ENCODE data around the gene DUSP1.

DNA sequence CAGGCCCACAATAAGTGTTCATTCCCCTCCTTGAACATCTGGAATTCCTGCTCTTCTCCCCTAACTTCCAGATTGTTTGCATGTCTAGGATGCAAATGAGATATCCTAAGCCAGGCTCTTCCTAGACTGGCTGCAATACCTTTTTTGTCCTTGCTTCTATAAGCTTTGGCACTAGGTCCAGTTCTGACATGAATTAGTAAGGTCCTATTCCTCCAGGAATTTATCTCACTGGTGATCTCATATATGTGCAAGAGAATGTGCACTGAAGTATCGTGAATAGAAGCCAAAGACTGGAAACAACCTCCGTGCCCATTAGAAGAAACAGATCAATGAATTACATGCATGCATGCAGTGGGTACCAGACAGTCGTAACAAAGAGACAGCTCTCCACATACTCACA lies 25.2 kb downstream of the DUSP1 start:
- TF ChIP-seq, protein P1, sequence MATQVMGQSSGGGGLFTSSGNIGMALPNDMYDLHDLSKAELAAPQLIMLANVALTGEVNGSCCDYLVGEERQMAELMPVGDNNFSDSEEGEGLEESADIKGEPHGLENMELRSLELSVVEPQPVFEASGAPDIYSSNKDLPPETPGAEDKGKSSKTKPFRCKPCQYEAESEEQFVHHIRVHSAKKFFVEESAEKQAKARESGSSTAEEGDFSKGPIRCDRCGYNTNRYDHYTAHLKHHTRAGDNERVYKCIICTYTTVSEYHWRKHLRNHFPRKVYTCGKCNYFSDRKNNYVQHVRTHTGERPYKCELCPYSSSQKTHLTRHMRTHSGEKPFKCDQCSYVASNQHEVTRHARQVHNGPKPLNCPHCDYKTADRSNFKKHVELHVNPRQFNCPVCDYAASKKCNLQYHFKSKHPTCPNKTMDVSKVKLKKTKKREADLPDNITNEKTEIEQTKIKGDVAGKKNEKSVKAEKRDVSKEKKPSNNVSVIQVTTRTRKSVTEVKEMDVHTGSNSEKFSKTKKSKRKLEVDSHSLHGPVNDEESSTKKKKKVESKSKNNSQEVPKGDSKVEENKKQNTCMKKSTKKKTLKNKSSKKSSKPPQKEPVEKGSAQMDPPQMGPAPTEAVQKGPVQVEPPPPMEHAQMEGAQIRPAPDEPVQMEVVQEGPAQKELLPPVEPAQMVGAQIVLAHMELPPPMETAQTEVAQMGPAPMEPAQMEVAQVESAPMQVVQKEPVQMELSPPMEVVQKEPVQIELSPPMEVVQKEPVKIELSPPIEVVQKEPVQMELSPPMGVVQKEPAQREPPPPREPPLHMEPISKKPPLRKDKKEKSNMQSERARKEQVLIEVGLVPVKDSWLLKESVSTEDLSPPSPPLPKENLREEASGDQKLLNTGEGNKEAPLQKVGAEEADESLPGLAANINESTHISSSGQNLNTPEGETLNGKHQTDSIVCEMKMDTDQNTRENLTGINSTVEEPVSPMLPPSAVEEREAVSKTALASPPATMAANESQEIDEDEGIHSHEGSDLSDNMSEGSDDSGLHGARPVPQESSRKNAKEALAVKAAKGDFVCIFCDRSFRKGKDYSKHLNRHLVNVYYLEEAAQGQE (IDR thresholded peaks at IDR 0.05; ENCODE audit: low read depth): no peak
- no peak for TF ChIP-seq ZBTB7A (IDR thresholded peaks at IDR 0.05; ENCODE audit: low read depth)

All from Ishikawa (cell line).